WTC11 (cell line): ENCODE measurements around the gene CALN1. TPM values are rescaled to one million over a fixed set of nuclear protein-coding genes. Genes with fewer than 3 reads are reported as not detected.

ENCODE experiments used
- ATAC-seq: fragments of 200-7000 bp; cut with Tn5 transposase; 2 replicates; pipeline ENCODE4 v1.10.0; 2021; ENCODE audit warnings: mild to moderate bottlenecking, moderate library complexity
- CTCF ChIA-PET: fragments of 300-600 bp; sonication (Branson Sonifier 250); formaldehyde crosslinking; loops from one replicate; lab custom pipeline; 2021; ENCODE audit warnings: antibody characterized with exemption; lab: Charles Lee
- POLR2A ChIA-PET: fragments of 350-600 bp; sonication (Branson Sonifier 250); formaldehyde crosslinking; loops from one replicate; lab custom pipeline; 2021; ENCODE audit warnings: antibody characterized with exemption; lab: Charles Lee
- DNase-seq: peaks from one replicate; pipeline ENCODE4 v3.0.0; 2021; ENCODE audit warnings: low spot score
- H3K27ac Mint-ChIP-seq: 2 replicates; pipeline ENCODE4 v1.8.0; 2021; ENCODE audit warnings: mixed read lengths
- H3K27me3 Mint-ChIP-seq: 2 replicates; pipeline ENCODE4 v1.8.0; 2021; ENCODE audit warnings: low read depth, mild to moderate bottlenecking, moderate library complexity, mixed read lengths
- H3K36me3 Mint-ChIP-seq: 2 replicates; pipeline ENCODE4 v1.8.0; 2021; ENCODE audit warnings: mixed read lengths
- H3K4me1 Mint-ChIP-seq: 2 replicates; pipeline ENCODE4 v1.8.0; 2022; ENCODE audit warnings: mixed read lengths
- H3K4me3 Mint-ChIP-seq: 2 replicates; pipeline ENCODE4 v1.8.0; 2021; ENCODE audit warnings: mild to moderate bottlenecking, moderate library complexity, mixed read lengths
- H3K9me3 Mint-ChIP-seq: 2 replicates; pipeline ENCODE4 v1.8.0; 2021; ENCODE audit warnings: mixed read lengths
- ARID4B ChIP-seq: sonication (generic); formaldehyde crosslinking; IDR thresholded peaks from 2 replicates; pipeline ENCODE4 v1.8.0; 2023; ENCODE audit warnings: missing genetic modification reagents, mild to moderate bottlenecking, borderline replicate concordance
- ATF1 ChIP-seq: sonication (generic); formaldehyde crosslinking; IDR thresholded peaks from 2 replicates; pipeline ENCODE4 v1.8.1; 2023; ENCODE audit warnings: mild to moderate bottlenecking, moderate library complexity, missing genetic modification reagents
- CTCF ChIP-seq: fragments of 200-600 bp; IDR thresholded peaks from 2 replicates; pipeline ENCODE4 v1.8.0; 2022; ENCODE audit warnings: antibody characterized with exemption
- ELF4 ChIP-seq: sonication (generic); formaldehyde crosslinking; IDR thresholded peaks from 2 replicates; pipeline ENCODE4 v1.8.1; 2022; ENCODE audit warnings: low read depth, mild to moderate bottlenecking, moderate library complexity, missing genetic modification reagents
- FOXJ3 ChIP-seq: sonication (generic); formaldehyde crosslinking; IDR thresholded peaks from 2 replicates; pipeline ENCODE4 v1.9.0; 2021; ENCODE audit warnings: missing genetic modification reagents, mild to moderate bottlenecking, borderline replicate concordance
- FOXP1 ChIP-seq: sonication (generic); formaldehyde crosslinking; IDR thresholded peaks from 2 replicates; pipeline ENCODE4 v1.8.0; 2022; ENCODE audit warnings: missing genetic modification reagents, mild to moderate bottlenecking, moderate library complexity, borderline replicate concordance
- GTF2I ChIP-seq: fragments of 250-450 bp; sonication (Bioruptor Pico); conservative IDR thresholded peaks from 2 replicates; pipeline ENCODE4 v1.4.0; 2021; ENCODE audit warnings: mild to moderate bottlenecking
- HMGA2 ChIP-seq: fragments of 250-450 bp; sonication (Bioruptor Pico); IDR thresholded peaks from 2 replicates; pipeline ENCODE4 v1.4.0; 2021; ENCODE audit warnings: mild to moderate bottlenecking, moderate library complexity
- IRF2 ChIP-seq: sonication (generic); formaldehyde crosslinking; IDR thresholded peaks from 2 replicates; pipeline ENCODE4 v1.8.0; 2022; ENCODE audit warnings: low read depth, missing genetic modification reagents, borderline replicate concordance
- NFE2L1 ChIP-seq: sonication (generic); formaldehyde crosslinking; IDR thresholded peaks from 2 replicates; pipeline ENCODE4 v1.8.1; 2023; ENCODE audit warnings: missing genetic modification reagents
- NR1H2 ChIP-seq: sonication (generic); formaldehyde crosslinking; IDR thresholded peaks from 2 replicates; pipeline ENCODE4 v1.9.0; 2021; ENCODE audit warnings: mild to moderate bottlenecking, moderate library complexity, missing genetic modification reagents
- RORB ChIP-seq: fragments of 250-450 bp; sonication (Bioruptor Pico); IDR thresholded peaks from 2 replicates; pipeline ENCODE4 v1.9.0; 2021; ENCODE audit warnings: mild to moderate bottlenecking
- SMAD3 ChIP-seq: sonication (generic); formaldehyde crosslinking; IDR thresholded peaks from 2 replicates; pipeline ENCODE4 v1.8.0; 2022; ENCODE audit warnings: missing genetic modification reagents, mild to moderate bottlenecking, borderline replicate concordance
- SP1 ChIP-seq: sonication (generic); formaldehyde crosslinking; conservative IDR thresholded peaks from 2 replicates; pipeline ENCODE4 v1.8.1; 2022; ENCODE audit warnings: missing genetic modification reagents
- ZBTB21 ChIP-seq: sonication (generic); formaldehyde crosslinking; IDR thresholded peaks from 2 replicates; pipeline ENCODE4 v1.8.1; 2023; ENCODE audit warnings: mild to moderate bottlenecking, missing genetic modification reagents, borderline replicate concordance
- ZBTB43 ChIP-seq: sonication (generic); formaldehyde crosslinking; IDR thresholded peaks from 2 replicates; pipeline ENCODE4 v1.8.1; 2023; ENCODE audit warnings: mild to moderate bottlenecking, missing genetic modification reagents
- ZNF219 ChIP-seq: sonication (generic); formaldehyde crosslinking; IDR thresholded peaks from 2 replicates; pipeline ENCODE4 v1.8.0; 2023; ENCODE audit warnings: missing genetic modification reagents, mild to moderate bottlenecking, borderline replicate concordance
- ZNF416 ChIP-seq: fragments of 250-450 bp; sonication (Bioruptor Pico); IDR thresholded peaks from 2 replicates; pipeline ENCODE4 v1.9.0; 2021; ENCODE audit warnings: mild to moderate bottlenecking, inconsistent platforms
- ZNF425 ChIP-seq: fragments of 250-450 bp; sonication (Bioruptor Pico); conservative IDR thresholded peaks from 2 replicates; pipeline ENCODE4 v1.9.0; 2021; ENCODE audit warnings: mild to moderate bottlenecking
- total RNA-seq: library from RNA; stranded (reverse); gene quantifications from 3 replicates; pipeline ENCODE4 v1.2.3, GENCODE V29; 2021

The CALN1 gene
- total RNA-seq, 1 experiment from 2014 or later, result 10.5 TPM

GRCh38 chr7:71761336-71761735 is 650.8 kb downstream of the CALN1 start:
- Mint-ChIP-seq H3K36me3 (peaks cover 16% of the 10 kb centered on the region), H3K27ac (no peak overlapping the region), H3K27me3 (peaks cover 3% of the 10 kb centered on the region; the same call in 1 of the 2 replicates), H3K4me1 (peaks cover 4% of the 10 kb centered on the region), H3K9me3 (peaks cover 55% of the 10 kb centered on the region), H3K4me3 (no peak overlapping the region)
- POLR2A ChIA-PET, result no interaction called here
- no peak for DNase-seq
- ATAC-seq, result no peak
- CTCF ChIA-PET, result interaction anchor here (1.5 kb wide), 1 partner anchor 9 kb away, joined by 7 read pairs; no protein-coding TSS in a partner anchor
- TF ChIP-seq SP1, result no peak
- no peak for TF ChIP-seq ZBTB43 (CRISPR knock-in tag)
- TF ChIP-seq ELF4 (CRISPR knock-in tag), result no peak
- TF ChIP-seq ZNF425 (CRISPR knock-in tag), result no peak
- no peak for TF ChIP-seq ARID4B
- no peak for TF ChIP-seq FOXJ3 (CRISPR knock-in tag)
- no peak for TF ChIP-seq ZNF219 (CRISPR knock-in tag)
- no peak for TF ChIP-seq ZNF416 (CRISPR knock-in tag)
- TF ChIP-seq IRF2 (CRISPR knock-in tag), result no peak
- TF ChIP-seq GTF2I (CRISPR knock-in tag), result no peak
- no peak for TF ChIP-seq ZBTB21 (CRISPR knock-in tag)
- no peak for TF ChIP-seq ATF1 (CRISPR knock-in tag)
- TF ChIP-seq CTCF, result no peak
- TF ChIP-seq FOXP1 (CRISPR knock-in tag), result no peak
- no peak for TF ChIP-seq SMAD3
- TF ChIP-seq HMGA2 (CRISPR knock-in tag), result no peak

GRCh38 chr7:71754828-71755227 is 657.3 kb downstream of the CALN1 start:
- H3K4me3 Mint-ChIP-seq, result no peak overlapping the region
- ChIA-PET CTCF (interaction anchor here (1.5 kb wide), 1 partner anchor 24 kb away, joined by 4 read pairs; no protein-coding TSS in a partner anchor), POLR2A (no interaction called here)
- ATAC-seq (no peak), DNase-seq (no peak)
- TF ChIP-seq RORB (CRISPR knock-in tag) (no peak), NR1H2 (CRISPR knock-in tag) (no peak), NFE2L1 (no peak)
- H3K27me3 Mint-ChIP-seq, result peaks cover 18% of the 10 kb centered on the region
- H3K9me3 Mint-ChIP-seq, result peaks cover 28% of the 10 kb centered on the region
- no peak overlapping the region for H3K27ac Mint-ChIP-seq
- H3K4me1 Mint-ChIP-seq, result peaks cover 12% of the 10 kb centered on the region
- H3K36me3 Mint-ChIP-seq, result peaks cover 4% of the 10 kb centered on the region
